Large intestine (tissue), 3 donors: ENCODE data around the gene DNAJC3. TPM values are rescaled to one million over a fixed set of nuclear protein-coding genes. Genes with fewer than 3 reads are reported as not detected.
"Not testable (repeated sequence)": the region's sequence is repeated elsewhere in the genome, so short reads cannot be mapped to it uniquely, and the experiment has no call there.

Source experiments
- DNase-seq, 2 donors: peaks; one replicate each; pipeline versions ENCODE4 v3.0.0 to v3.0.0-alpha.2; 2013
- H3K27ac ChIP-seq: one replicate; pipeline ENCODE4 v1.5.1; 2013; ENCODE audit warnings: low read length
- H3K27me3 ChIP-seq: 2 replicates; pipeline ENCODE4 v1.6.1; 2013; ENCODE audit warnings: low read length; ENCODE audit not compliant: control insufficient read depth, insufficient read depth
- H3K36me3 ChIP-seq: 2 replicates; pipeline ENCODE4 v1.6.1; 2013; ENCODE audit warnings: low read length; ENCODE audit not compliant: control insufficient read depth, insufficient read depth
- H3K4me1 ChIP-seq: one replicate; pipeline ENCODE4 v1.6.1; 2013; ENCODE audit warnings: low read length; ENCODE audit not compliant: control insufficient read depth, insufficient read depth
- H3K4me3 ChIP-seq: one replicate; pipeline ENCODE4 v1.5.1; 2013; ENCODE audit warnings: low read length
- H3K9me3 ChIP-seq: one replicate; pipeline ENCODE4 v1.6.1; 2013; ENCODE audit warnings: mild to moderate bottlenecking, low read depth, low read length, moderate library complexity; ENCODE audit not compliant: control insufficient read depth
- WGBS: methylation state at CpG from one replicate; pipeline ENCODE4 v1.1.5; 2013; ENCODE audit warnings: low lambda C conversion rate; ENCODE audit not compliant: insufficient coverage; 5-methylcytosine and 5-hydroxymethylcytosine counted together
- polyA plus RNA-seq: library from polyadenylated mRNA; unstranded; fragments of 120-200 nt; gene quantifications from one replicate; pipeline ENCODE4 v1.2.1, GENCODE V29; 2013

Gene DNAJC3
- polyA plus RNA-seq, 1 donor = 38.8 TPM

DNA sequence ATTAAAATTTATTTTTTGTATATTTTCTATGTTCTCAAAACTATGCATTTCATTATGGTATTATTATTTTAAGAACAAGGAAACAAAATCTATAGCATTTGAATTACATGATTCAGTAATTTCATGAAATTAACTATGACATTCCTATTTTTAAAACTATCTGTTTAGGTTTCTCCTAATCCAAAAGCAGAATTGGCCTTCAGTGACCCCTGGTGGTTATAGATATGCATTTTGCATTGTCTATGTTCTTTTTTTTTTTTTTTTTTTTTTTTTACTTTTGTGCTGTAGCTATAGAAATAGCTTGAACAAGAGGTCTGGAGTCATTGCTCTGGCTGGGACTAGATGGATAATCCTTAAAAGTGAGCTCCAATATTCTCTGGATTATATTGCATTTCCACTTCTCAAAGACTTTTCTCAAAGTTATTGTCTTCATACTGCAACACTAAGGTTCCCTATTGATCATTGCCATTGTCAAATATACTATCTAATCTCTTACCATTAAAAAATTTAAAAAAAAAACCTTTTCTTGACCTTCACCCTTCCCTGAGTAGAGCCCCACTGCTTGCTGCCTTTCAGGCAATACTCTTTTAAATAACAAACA is 15.9 kb upstream of the DNAJC3 start:
- Histone ChIP-seq H3K27me3 (no peaks in the 10 kb centered on the region), H3K36me3 (no peaks in the 10 kb centered on the region), H3K9me3 (peaks cover 7% of the 10 kb centered on the region), H3K4me1 (peaks cover 3% of the 10 kb centered on the region), H3K4me3 (no peak overlapping the region), H3K27ac (no peak overlapping the region)
- DNase-seq = peak in 1 of 2 donors; percentile 22

DNA sequence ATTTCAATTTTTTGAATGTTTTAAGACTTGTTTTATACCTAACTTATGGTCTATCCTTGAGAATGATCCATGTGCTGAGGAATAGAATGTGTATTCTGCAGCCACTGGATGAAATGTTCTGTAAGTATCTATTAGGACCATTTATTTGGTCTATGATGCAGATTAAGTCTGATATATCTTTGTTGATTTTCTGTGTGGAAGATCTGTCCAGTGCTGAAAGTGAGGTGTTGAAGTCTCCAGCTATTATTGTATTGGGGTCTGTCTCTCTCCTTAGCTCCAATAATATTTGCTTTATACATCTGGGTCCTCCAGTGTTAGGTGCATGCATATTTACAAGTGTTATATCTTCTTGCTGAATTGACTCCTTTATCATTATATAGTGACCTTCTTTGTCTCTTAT is 9.7 kb upstream of the DNAJC3 start:
- H3K4me1 ChIP-seq, H3K4me3 ChIP-seq, H3K36me3 ChIP-seq, H3K27ac ChIP-seq, H3K27me3 ChIP-seq, DNase-seq: not testable (repeated sequence)
- H3K9me3 ChIP-seq = peaks cover 29% of the 10 kb centered on the region

DNA sequence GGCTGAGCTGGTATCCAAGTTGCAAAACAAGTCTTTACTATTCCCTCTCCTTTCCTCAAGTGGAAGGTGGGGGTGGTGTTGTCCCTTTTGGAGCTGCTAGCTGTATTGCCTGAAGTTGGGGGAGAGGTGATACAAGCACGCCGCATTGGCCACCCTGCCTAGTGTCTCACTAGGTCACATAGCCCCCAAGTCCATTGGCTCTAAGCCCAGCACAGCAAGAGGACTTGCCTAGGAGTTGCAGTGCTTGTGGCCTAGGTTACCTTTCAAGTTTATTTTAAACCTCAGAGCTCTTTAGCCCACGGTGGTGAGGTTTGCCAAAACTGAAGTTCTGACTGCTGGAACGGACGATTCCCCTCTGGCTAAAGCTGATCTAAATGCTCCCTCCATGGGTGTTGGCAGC is 5.3 kb upstream of the DNAJC3 start:
- H3K27me3 ChIP-seq = no peaks in the 10 kb centered on the region
- peaks cover 19% of the 10 kb centered on the region for H3K9me3 ChIP-seq
- no CpG with 5 or more reads among the region's 5 CpGs for WGBS
- DNase-seq = no peak
- no peak overlapping the region for H3K27ac ChIP-seq
- no peak overlapping the region for H3K4me3 ChIP-seq
- no peaks in the 10 kb centered on the region for H3K36me3 ChIP-seq
- H3K4me1 ChIP-seq = peaks cover 5% of the 10 kb centered on the region

DNA sequence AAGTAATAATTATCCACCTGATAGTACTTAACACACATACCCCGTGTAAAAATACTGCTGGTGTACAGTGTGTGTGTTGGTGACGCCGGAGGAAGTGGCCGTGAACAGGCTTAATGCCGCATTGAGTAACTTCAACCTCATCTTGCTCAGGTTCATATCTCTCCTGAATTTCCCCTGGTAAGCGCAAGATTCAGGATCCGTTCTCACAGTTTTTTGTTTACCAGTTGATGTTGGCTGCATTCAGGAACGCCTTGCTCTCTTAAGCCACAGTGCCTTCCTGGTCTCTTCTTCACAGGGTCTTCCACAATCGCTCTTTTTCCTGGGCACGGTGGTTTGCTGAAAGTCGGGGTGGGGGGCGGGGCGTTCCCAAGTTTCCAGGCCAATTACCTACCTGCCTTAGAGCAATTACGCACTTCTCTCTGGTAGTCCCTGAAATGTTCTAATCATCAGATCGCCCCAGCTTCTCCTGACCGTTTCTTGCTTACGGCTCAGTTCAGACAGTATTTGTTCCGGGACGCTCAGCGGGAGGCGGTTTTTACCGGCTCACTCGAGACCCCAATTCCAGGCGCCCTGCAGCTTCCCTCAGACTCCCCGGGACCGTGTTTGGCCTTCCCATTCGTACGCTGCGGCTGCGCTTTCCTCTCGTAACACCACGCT is 706 bp upstream of the DNAJC3 start:
- Histone ChIP-seq H3K27ac (peak overlapping the region; percentile 97), H3K4me1 (peaks cover 8% of the 10 kb centered on the region), H3K4me3 (peak overlapping the region; percentile 90), H3K9me3 (no peaks in the 10 kb centered on the region), H3K36me3 (no peaks in the 10 kb centered on the region), H3K27me3 (no peaks in the 10 kb centered on the region)
- peak; percentile 38 to 85 for DNase-seq
- WGBS = 7% methylated on average over 2 of the region's 32 CpGs

DNA sequence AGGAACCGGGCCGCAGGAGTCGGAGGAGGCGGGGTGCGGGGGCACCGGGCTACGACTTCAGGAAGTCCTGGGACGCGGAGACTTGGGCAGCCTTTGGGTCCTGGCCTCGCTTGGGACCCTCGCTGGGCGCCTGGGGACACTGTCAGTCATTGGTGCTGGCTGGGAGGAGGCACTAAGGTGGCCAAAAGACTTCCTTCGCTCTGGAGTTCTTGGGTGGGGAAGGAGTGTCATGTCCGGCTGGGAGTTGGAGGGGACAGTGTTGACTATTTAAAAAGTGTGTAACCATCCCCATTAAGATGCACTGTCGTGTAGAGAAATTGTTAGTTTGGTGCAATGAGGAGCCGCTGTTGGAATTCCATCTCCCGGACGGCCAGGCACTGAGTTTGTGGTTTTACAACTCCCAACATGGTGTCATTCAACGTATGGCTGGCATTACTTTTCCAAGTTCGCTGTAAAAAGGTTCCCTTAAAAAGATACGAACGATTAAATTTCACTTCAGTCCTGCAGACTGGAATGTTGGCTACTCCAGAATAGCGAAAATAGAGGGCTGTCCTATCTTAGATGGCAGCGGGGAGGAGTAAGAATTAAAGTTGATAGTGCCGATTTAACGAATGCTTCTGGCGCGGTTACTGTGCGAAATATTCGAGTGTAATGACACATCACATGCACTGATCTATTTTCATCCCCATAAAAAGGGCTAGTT is 776 bp downstream of the DNAJC3 start:
- no CpG with 5 or more reads among the region's 30 CpGs for WGBS
- H3K4me3 ChIP-seq = peak overlapping the region; percentile 96
- DNase-seq = peak in 1 of 2 donors; percentile 62

DNA sequence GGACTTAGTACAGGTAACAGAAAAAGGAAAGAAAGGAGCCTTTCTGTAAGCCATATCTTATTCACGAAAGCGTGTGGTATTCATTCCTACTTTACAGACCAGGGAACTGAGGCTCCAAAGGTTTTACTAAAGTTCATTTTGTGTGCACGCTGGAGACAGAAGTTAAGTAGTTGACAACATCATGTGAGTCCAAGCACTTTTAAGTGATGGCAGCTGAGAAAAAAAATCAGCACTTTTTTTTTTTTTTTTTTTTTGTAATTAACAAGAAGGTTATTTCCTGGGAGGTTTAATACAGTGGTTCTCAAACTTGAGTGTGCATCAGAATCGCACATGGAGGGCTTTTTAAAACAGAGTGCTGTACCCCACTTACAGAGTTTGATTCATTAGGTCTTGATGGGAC is 2.0 kb downstream of the DNAJC3 start:
- no CpG with 5 or more reads among the region's 4 CpGs for WGBS
- Histone ChIP-seq H3K27me3 (no peaks in the 10 kb centered on the region), H3K36me3 (no peaks in the 10 kb centered on the region), H3K4me3 (peak overlapping the region; percentile 96), H3K9me3 (no peaks in the 10 kb centered on the region), H3K4me1 (peaks cover 8% of the 10 kb centered on the region), H3K27ac (no peak overlapping the region)
- no peak for DNase-seq

More for the DNA sequence above, 776 bp downstream of the DNAJC3 start:
- Histone ChIP-seq H3K36me3 (no peaks in the 10 kb centered on the region), H3K27me3 (no peaks in the 10 kb centered on the region), H3K4me1 (peaks cover 8% of the 10 kb centered on the region), H3K27ac (peak overlapping the region; percentile 91), H3K9me3 (no peaks in the 10 kb centered on the region)

DNA sequence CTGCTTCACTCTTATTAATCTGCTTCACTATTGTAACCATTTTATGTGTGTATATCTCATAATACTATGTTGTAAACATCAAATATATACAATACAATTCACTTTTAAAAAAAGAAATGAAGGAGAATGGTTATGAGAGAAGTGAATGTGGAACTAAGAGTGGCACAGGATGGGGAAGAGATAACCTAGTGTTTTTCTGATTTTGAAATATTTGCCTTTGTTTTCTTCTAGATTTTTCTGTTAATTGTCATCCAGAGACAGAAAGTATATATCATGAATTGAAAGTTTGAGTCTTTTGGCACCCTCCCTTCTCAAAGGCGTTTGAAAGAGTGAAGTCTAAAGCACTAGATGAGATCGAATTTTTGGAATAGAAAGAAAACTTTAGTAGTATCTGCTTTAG is 2.8 kb downstream of the DNAJC3 start:
- Histone ChIP-seq H3K27me3 (no peaks in the 10 kb centered on the region), H3K4me1 (peaks cover 3% of the 10 kb centered on the region), H3K36me3 (no peaks in the 10 kb centered on the region), H3K27ac (no peak overlapping the region), H3K4me3 (no peak overlapping the region), H3K9me3 (no peaks in the 10 kb centered on the region)
- DNase-seq = no peak
- no CpG with 5 or more reads among the region's 2 CpGs for WGBS

DNA sequence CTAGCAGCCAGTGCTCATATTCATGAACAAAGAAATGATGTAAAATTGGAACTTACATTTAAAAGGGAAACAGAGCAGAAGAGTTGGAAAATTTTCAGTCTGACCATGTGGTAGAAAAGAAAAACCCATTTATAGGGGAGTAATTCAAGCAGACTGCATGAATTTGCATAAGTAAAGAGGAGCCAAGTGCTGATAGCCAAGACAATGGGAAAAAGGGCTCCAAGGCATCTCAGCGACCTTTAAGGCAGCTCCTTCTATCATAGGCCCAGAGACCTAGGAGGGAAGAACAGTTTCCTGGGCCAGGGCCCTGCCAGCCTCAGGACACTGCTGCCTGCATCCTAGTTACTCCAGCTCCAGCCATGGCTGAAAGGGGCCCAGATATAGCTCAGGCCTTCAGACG is 7.5 kb downstream of the DNAJC3 start:
- WGBS = no CpG with 5 or more reads among the region's 2 CpGs
- H3K27ac ChIP-seq = no peak overlapping the region
- DNase-seq = no peak
- H3K9me3 ChIP-seq = peaks cover 16% of the 10 kb centered on the region
- no peaks in the 10 kb centered on the region for H3K27me3 ChIP-seq
- no peaks in the 10 kb centered on the region for H3K4me1 ChIP-seq
- H3K4me3 ChIP-seq = no peak overlapping the region
- no peaks in the 10 kb centered on the region for H3K36me3 ChIP-seq

DNA sequence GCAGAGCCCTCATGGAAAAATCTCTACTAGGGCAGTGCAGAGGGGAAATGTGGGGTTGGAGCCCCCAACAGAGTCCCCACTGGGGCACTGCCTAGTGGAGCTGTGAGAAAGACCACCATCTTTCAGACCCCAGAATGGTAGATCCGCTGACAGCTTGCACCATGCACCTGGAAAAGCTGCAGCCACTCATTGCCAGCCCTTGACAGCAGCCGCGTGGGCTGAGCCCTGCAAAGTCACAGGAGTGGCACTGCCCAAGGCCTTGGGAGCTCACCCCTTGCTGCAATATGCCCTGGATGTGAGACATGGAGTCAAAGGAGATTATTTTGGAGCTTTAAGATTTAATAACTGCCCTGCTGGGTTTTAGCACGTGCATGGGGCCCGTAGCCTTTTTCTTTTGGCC is 8.0 kb downstream of the DNAJC3 start:
- H3K4me1 ChIP-seq, H3K27me3 ChIP-seq, H3K4me3 ChIP-seq, H3K27ac ChIP-seq, DNase-seq, H3K36me3 ChIP-seq: not testable (repeated sequence)
- H3K9me3 ChIP-seq = peaks cover 20% of the 10 kb centered on the region
- no CpG with 5 or more reads among the region's 5 CpGs for WGBS

DNA sequence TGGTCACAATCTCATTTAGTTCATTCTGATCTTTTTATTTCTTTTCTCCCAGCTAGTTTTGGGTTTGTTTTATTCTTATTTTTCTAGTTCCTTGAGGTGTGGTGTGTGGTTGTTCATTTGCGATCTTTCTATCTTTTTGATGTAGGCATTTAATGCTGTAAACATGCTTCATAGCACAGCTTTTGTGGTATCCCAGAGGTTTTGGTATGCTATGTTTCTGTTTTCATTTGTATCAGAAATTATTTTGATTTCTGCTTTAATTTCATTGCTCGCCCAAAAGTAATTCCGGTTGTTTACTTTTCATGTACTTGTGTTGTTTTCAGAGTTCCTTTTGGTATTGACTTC is 12.6 kb downstream of the DNAJC3 start:
- Histone ChIP-seq H3K4me3 (no peak overlapping the region), H3K36me3 (no peaks in the 10 kb centered on the region), H3K27me3 (no peaks in the 10 kb centered on the region), H3K4me1 (no peaks in the 10 kb centered on the region), H3K27ac (no peak overlapping the region), H3K9me3 (peaks cover 39% of the 10 kb centered on the region)
- no peak for DNase-seq
- WGBS = 100% methylated on average over 2 of the region's 3 CpGs

DNA sequence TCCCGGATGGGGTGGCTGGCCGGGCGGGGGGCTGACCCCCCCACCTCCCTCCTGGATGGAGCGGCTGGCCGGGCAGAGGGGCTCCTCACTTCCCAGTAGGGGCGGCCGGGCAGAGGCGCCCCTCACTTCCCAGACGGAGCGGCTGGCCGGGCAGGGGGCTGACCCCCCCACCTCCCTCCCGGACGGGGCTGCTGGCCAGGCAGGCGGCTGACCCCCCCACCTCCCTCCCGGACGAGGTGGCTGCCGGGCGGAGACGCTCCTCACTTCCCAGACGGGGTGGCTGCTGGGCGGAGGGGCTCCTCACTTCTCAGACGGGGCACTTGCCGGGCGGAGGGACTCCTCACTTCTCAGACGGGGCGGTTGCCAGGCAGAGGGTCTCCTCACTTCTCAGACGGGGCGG is 14.0 kb downstream of the DNAJC3 start:
- H3K9me3 ChIP-seq = peaks cover 37% of the 10 kb centered on the region
- H3K4me3 ChIP-seq, H3K4me1 ChIP-seq, H3K27ac ChIP-seq, DNase-seq, H3K27me3 ChIP-seq, H3K36me3 ChIP-seq: not testable (repeated sequence)
- no CpG with 5 or more reads among the region's 28 CpGs for WGBS
